Measurements from ENCODE around the gene FRMD4A. TPM values are rescaled to one million over a fixed set of nuclear protein-coding genes. Genes with fewer than 3 reads are reported as not detected.

FRMD4A gene
- total and polyA plus RNA-seq, 10 of the 15 experiments (the other 5 are each of a cell fraction or from before 2014, with no cell fraction given): 17.8 to 75.2 (median 39.1) TPM

DNA sequence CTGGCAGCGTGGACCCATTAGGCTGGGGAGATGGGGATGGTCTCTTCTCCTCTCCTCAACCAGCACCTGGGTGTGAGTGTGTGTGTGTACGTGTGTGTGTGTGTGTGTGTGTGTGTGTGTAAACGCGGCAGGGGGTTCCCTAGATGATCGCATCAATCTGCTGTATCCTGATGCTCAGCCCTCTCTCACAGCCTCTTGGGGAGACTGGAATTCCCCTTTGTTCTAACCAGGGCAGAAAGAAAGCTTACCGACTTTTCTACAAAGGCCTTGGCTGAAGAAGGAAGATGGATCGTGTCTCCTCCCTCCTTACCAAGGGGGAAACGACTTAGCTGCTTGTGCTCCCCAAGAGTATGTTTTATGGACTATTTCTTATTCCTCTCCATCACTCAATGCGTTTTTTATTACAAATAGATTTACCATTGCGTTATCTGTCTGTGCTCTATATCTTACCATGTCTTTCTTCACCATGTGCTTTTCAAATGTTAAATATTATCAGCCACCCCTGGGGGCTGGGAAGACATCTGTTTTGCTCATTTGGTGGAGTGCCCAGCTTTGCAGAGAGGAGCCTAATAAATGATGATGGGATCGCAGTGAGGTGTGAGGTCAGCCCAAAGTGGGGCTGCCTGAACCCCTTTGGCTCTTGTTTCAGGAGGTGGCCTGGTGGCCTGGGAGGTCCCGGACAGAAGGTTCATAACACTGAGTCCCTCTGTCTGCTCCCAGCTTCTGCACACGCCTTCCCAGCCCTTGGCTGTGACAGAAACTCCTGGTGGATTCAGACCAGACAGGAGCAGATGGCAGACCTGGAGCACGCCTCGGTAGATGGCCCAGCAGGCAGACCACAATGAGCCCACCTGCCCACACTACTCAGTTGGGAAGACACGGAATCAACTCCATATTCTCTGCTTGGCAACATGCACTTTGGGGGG lies 481.9 kb downstream of the FRMD4A start (continued):
- TF ChIP-seq FOS (IDR thresholded peaks at IDR 0.05; ENCODE audit: borderline replicate concordance, extremely low read depth, insufficient read length) (no peak), YY1 (IDR thresholded peaks at IDR 0.05; ENCODE audit: low read depth, low read length) (no peak), KLF5 (IDR thresholded peaks at IDR 0.05; ENCODE audit: partially characterized antibody) (no peak), SMARCA5 (IDR thresholded peaks at IDR 0.05) (no peak), ZBED1 (IDR thresholded peaks at IDR 0.05; ENCODE audit: borderline replicate concordance) (no peak), ASH2L (IDR thresholded peaks at IDR 0.05; ENCODE audit: borderline replicate concordance, low read depth) (no peak)

DNA sequence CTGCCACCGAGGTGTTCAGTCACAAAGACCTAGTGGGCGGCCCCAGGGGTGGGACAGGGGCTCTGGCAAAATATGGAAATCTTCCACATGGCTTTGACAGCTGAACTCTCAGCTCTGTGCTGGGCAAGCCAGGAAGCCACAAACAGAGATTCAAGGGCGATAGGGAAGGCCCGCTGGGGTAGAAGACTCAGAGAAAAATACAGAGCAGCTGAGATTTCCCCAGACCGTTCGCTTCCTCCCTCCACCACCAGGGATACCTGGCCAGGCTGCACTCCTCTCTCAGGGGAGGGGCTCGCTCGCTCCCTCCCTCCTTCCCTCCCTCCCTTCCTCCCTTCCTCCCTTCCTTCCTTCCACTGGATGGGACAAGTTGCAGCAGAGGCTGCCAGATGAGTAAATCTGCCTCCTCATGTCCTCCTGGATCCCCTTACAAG lies 483.5 kb downstream of the FRMD4A start:
- ChIA-PET SMC1A (ENCODE audit: uncharacterized antibody, unreplicated experiment) (no interaction called here), RAD21 (ENCODE audit: unreplicated experiment) (interaction anchor here (0.6 kb wide), 1 partner anchor 247 kb away, joined by 4 read pairs; no protein-coding TSS in a partner anchor), POLR2A (no interaction called here), CTCF (interaction anchor here (0.8 kb wide), 1 partner anchor 11 kb away, joined by 3 read pairs; no protein-coding TSS in a partner anchor)
- ATAC-seq (no peak), DNase-seq (ENCODE audit: low read depth, low spot score) (no peak), FAIRE-seq (no peak)
- Histone ChIP-seq H3K36me3 (ENCODE audit: control insufficient read depth in 2 of 2, insufficient read depth in 2 of 2, low read length in 1 of 2) (no peaks in the 10 kb centered on the region), H3K4me2 (ENCODE audit: control insufficient read depth, insufficient read depth) (no peak overlapping the region), H3K4me3 (no peak overlapping the region), H3K9me3 (replicated peaks; ENCODE audit: control insufficient read depth, insufficient read depth, low read length) (no peaks in the 10 kb centered on the region; the same call in 2 of the 3 replicates), H3K79me2 (ENCODE audit: control insufficient read depth, insufficient read depth, low read length) (no peaks in the 10 kb centered on the region), H3K4me1 (ENCODE audit: control insufficient read depth, insufficient read depth, low read length) (no peaks in the 10 kb centered on the region), H2AFZ (ENCODE audit: control insufficient read depth, low read depth, low read length) (no peak overlapping the region), H3K9ac (ENCODE audit: control insufficient read depth, insufficient read depth, low read length) (no peak overlapping the region), H3K27ac (ENCODE audit: control insufficient read depth, insufficient read depth) (no peak overlapping the region), H4K20me1 (ENCODE audit: control insufficient read depth, insufficient read depth) (no peaks in the 10 kb centered on the region), H3K27me3 (replicated peaks in 1 of 2; ENCODE audit: control insufficient read depth in 2 of 2, insufficient read depth in 2 of 2, low read length in 1 of 2) (no peaks in the 10 kb centered on the region; a peak in 1 of 4 replicates)
- WGBS (ENCODE audit: insufficient coverage, insufficient replicate concordance, low lambda C conversion rate, missing lambda C conversion rate): 26% methylated on average over 8 of the region's 8 CpGs
- in situ Hi-C loops (cut with MboI) (no loop called here), intact Hi-C loops (cut with micrococcal nuclease; ENCODE audit: unreplicated experiment) (no loop called here)
- no peak for TF ChIP-seq MEF2B (IDR thresholded peaks at IDR 0.05; ENCODE audit: partially characterized antibody, poor library complexity, severe bottlenecking)
- TF ChIP-seq ZNF274 (IDR thresholded peaks at IDR 0.05; ENCODE audit: insufficient read depth, insufficient read length): no peak
- TF ChIP-seq FOXM1 (IDR thresholded peaks at IDR 0.05; ENCODE audit: low read depth, low read length): no peak
- no TSS peak for BruUV-seq (replicated peaks)

Measured in GM12878 (cell line).